GM19452 (cell line): ENCODE results near the gene SLC6A2.
"Not testable (repeated sequence)": the region's sequence is repeated elsewhere in the genome, so short reads cannot be mapped to it uniquely, and the experiment has no call there.

ENCODE experiments used
- ATAC-seq: cut with Tn5 transposase; IDR thresholded peaks from one replicate; pipeline ENCODE4 v1.9.1; 2021; ENCODE audit not compliant: unreplicated experiment

SLC6A2 gene

GRCh38 chr16:55655897-55656681 lies at the start of gene SLC6A2:
Gene SLC6A2 (plus strand): TSS chr16:55655988. CDS start chr16:55656695, 707 bp downstream.
- ATAC-seq, result no peak

- no peak for ATAC-seq
Observed at GRCh38 chr16:55613613-55614335, 42.0 kb upstream of the SLC6A2 start.

- ATAC-seq, result no peak
Observed at GRCh38 chr16:55615071-55615470, 40.7 kb upstream of the SLC6A2 start.

- ATAC-seq, result not testable (repeated sequence)
Observed at GRCh38 chr16:55615670-55616069, 40.1 kb upstream of the SLC6A2 start.

DNA sequence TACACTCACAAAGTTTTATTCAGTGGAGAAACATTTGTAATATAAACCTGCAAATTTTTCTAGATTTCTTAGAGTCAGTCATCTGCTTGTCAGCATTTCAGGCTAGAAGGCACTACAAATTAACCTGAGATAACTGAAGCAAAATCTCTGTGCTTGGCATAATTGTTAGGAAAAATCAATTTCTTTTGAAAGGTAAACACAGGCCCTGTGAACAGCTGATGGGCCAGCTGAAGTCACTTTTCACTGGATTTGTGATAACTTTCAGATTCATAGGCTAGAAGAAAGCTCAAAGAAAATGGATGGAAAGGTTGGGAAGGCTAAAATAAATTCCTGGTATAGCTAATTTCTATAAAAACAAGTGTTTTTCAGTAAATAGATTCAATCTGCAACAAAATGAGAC lies 34.0 kb upstream of the SLC6A2 start:
- no peak for ATAC-seq

DNA sequence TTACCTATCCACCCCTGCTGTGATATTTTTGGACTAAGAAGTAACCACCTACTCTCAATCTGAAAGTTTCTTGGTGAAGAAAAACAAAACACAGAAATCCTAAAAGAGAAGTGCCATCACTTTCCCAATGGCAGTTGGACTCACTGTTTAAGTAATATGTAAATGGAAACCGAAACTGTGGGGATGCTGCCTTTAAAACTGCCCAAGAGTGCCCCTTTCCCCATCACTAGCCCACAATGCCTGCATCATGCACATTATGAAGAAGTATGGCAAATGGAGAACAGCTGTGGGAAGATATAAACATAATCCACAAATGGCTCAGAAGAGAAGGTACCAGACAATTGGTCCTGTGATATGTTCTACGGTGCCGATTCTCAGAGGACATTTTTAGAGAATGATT lies 33.5 kb upstream of the SLC6A2 start:
- ATAC-seq, result no peak

GRCh38 chr16:55622930-55623561 lies 32.7 kb upstream of the SLC6A2 start:
- ATAC-seq, result no peak

GRCh38 chr16:55623640-55624039 lies 32.1 kb upstream of the SLC6A2 start:
- no peak for ATAC-seq

GRCh38 chr16:55624696-55625095 lies 31.1 kb upstream of the SLC6A2 start:
- no peak for ATAC-seq

DNA sequence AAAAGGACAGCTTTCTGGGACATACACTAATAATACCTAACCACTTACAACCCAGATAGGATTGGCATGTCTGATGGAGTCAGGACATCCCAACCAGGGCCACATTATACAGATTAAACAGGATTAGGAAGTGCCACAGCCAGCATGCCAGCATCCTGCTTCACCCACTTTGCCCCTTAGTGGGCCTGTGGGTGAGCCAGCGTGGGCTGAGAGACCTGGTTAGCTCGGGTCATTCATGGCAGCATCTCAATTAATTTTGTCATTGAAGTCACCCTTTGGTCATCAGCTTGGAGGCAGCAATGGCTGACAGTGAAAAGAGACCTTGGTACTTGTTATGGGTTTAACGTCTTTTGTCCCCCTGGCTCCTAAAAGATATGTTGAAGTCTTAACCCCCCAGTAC lies 29.9 kb upstream of the SLC6A2 start:
- ATAC-seq, result no peak

- no peak for ATAC-seq
Observed at GRCh38 chr16:55628306-55628968, 27.4 kb upstream of the SLC6A2 start.

GRCh38 chr16:55630774-55631173 lies 25.0 kb upstream of the SLC6A2 start:
- no peak for ATAC-seq

DNA sequence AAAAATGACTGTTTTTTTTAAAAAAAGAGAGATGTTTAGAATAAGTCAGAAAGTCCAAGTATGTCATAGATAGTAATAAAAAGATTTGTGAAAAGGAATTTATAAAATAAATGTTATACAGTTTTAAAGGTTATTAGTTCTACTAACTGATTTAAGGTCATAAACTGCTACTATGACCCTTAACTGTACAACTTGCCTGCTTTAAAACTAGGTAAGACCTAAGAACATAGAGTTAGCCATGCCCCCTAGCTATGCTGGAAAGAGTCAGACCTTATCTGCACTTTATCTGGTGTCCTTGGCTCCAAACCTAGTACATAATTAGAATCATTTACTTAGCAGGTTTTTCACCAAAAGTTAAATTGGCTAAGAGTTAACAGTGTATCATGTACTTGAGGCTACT lies 23.5 kb upstream of the SLC6A2 start:
- ATAC-seq, result no peak

GRCh38 chr16:55634193-55634592 lies 21.6 kb upstream of the SLC6A2 start:
- no peak for ATAC-seq

DNA sequence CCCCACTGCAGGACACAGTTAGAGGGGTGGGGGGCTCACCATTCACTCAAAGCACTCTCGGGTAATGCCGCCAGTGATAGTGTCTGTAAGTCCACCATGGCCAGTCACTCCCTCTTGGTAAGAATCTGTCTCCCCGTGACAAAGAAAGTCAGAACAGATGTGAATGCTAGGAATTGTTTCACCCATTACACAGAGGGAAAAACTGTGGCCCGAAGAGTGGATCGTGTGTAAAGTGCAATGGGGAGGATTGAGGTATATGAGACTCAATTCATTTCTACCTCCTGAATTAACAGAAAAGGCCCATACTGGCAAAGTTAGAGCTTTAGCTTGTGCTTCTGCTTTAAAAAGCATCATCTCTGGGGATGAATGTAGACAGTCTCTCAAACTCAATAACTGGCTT lies 17.5 kb upstream of the SLC6A2 start:
- no peak for ATAC-seq

DNA sequence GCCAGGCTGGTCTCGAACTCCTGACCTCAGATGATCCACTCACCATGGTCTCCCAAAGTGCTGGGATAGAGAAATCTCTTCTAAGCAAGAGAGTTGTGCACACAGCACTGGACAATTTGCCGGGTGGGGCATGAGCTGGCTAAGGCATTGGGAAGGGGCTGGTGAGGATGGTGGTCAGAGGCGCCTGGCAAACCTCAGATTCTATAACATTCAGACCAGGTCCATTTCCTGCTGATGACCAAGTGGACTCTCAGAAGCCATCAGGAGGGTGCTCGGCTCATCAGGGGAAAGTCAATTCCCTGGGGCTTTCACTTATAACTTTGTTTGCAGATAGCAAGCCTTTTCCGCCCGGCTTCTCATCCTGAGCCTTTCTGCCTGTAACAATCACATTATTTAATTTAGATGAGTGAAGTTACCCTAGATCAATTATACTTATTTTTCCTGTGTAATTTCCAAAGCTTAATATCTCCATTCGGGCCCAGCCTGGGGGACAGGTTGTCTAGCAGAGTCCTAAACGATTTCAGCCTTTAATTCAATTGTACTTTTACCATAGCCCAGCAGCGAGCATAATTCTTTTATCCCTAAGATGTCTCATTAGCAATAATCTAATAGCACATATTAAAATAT lies 15.0 kb upstream of the SLC6A2 start:
- ATAC-seq, result no peak

DNA sequence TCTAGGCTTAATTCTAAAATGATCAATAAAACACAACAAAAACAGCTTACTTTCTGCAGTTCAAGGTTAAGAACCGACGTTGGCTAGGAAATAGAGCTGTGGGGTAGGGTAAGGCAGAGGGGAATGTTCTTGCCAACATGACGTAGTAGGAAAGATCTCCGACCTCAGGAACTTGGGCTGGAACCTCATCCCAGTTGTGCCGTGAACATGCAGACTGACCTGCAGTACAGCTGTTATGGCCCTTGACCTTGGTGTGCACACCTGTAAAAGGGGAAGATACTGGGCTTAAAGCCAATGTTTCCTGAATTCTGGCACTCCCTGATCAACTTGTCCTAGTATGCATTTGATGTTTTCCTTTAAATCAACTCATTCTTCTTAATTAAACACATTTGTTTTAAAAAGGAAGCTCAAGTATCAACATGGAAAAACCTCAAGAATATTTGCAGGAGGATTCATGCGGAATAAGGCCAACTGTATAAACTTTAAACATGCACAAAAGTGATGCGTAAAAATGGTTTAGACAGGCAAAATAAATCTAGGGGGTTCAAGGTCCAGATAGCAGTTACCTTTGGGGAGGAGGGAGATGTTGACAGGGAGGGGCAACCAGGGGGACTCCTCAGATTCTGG lies 14.2 kb upstream of the SLC6A2 start:
- ATAC-seq, result no peak

- ATAC-seq, result no peak
Observed at GRCh38 chr16:55642611-55643010, 13.2 kb upstream of the SLC6A2 start.

DNA sequence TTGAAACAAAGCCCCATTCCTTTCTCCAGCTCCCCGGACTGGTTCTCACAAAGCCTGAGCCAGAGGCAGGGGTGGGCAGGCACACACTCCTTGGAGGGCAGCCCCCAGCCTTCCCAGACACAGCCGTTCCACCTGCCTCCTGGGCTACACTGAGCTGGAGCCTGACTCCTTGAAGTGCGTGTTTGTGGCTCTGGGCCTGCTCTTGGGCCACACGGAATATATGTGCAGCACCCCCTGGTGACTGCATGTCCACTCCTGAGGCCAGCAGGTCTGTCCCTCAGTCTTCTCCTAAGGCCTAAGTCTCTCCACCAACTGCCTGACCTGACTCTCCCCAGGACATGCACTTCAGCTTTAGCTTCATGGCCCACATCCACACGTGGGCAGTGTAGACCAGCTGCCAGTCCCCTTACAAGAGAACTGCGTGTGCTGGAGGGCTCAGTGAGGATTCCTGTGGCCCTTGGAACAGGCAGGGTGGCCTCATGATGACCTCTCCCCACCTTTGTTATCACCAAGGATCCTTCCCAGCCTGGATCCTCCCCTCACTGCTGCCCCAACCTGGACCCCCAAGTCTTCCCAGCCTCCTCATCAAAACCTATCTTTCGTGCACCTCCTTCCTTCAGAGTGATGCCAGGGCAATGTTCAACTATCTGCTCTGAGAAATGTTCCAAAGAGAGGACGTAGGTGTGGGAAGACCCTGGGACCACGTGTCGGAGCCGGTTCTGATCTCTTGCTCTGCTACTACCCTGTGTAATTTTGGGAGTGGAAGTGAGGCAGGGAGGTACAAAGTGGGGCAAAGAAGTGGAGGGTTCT lies 12.4 kb upstream of the SLC6A2 start:
- ATAC-seq, result no peak

- ATAC-seq, result no peak
Observed at GRCh38 chr16:55645986-55646385, 9.8 kb upstream of the SLC6A2 start.
